GM12874 (cell line): ENCODE data around the gene DLX3.
A peak's percentile ranks its signal among the peaks of the same experiment; 100 is the strongest.

Experiments
- CTCF ChIP-seq: IDR thresholded peaks from 2 replicates; pipeline ENCODE4 v1.5.1; 2011; ENCODE audit warnings: low read depth, mild to moderate bottlenecking, control low read depth, low read length, moderate library complexity; ENCODE audit not compliant: insufficient read depth

DLX3 gene

DNA sequence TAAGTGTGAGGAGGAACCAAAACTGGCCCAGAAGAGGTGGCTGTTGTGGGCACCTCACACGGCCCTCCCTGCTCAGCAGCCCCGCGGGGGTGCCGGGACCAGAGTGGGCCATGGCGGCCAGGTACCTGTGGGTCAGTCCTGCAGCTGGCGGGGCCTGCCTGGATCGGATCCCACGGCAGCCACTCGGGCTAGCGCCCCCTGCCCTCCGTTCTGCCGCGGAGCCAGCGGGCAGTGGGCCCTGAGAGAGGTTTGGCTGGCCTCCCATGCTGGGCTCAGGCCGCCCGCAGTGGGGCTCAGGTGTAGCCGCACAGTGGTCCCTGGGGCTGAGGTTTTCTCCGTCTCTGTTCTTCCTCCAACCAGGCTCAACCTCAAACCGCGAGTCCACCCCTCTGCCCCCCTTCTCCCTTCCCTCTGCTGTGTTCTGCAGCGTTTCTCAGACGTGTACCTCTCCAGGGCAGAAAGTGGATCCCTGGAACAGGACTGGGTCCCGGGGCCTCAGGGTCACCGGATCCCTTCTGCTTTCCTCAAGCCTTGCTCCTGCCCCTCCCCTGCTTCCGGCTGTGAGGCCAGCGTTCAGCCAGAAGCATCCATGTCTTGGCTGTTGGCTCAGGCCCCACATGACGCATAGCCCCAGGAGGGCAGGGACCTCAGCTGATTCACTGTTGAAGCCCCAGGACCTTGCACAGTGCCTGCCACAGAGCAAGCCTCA lies 32.3 kb upstream of the DLX3 start:
- no peak for TF ChIP-seq CTCF

- TF ChIP-seq CTCF: peak; percentile 90
Observed at GRCh38 chr17:50026837-50027171, 31.8 kb upstream of the DLX3 start.

GRCh38 chr17:50026046-50026675 lies 31.1 kb upstream of the DLX3 start:
- TF ChIP-seq CTCF: no peak

DNA sequence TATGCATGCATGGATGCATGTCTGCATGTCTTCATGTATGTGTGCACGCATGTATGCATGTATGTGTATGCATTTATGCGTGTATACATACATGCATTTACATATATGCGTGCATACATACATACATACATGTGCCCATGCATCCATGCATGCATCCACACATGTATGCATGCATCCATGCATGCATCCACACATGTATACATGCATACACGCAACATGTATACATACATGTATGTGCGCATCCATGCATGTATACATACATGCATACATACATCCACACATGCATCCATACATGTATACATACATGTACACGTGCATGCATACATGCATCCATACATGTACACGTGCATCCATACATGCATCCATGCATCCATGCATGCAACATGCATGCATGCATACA lies 29.8 kb upstream of the DLX3 start:
- TF ChIP-seq CTCF: no peak

DNA sequence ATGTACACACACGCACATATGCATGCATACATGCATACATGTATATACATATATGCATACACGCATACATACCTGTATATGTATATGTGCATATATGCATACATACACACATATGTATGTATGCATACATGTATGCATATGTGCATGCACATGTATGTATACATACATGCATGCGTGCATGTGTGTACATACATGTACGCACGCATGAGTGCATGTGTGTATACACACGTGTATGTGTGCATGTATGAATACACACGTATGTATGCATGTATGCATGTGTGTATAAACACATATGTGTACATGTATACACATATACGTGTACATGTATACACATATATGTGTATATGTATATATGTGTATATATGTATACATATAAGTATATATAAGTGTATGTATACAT lies 28.5 kb upstream of the DLX3 start:
- no peak for TF ChIP-seq CTCF

DNA sequence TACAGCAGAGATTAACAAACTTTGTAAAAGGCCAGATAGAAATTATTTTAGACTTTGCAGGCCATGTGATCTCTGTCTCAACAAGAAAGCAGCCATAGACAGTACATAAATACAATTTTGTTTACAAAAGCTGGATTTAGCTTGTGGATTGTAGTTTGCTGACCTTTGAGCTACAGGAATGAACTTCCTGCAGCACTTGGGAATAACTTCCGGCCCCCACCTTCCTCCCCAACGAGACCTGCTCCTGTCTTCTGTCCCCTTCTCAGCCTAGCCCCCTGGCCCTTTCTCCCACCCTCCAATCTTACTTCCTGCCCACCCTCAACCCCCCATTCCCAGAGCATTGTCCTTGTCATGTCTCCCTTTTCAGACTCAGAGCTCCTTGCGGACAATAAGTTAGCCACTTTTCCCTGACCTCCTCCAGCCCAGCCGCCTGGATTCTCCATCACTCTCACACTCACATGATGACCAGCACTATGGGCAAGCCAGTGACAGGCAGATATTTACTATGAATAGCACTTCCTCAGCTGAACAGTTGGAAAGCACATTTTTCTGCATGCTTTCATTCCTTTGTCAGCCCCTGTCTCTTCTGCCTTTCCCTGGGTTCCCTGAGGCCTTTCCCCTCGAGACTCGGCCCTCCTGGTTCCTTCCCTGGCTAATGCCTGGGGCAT lies 27.6 kb upstream of the DLX3 start:
- TF ChIP-seq CTCF: no peak

- no peak for TF ChIP-seq CTCF
Observed at GRCh38 chr17:50021681-50022370, 26.8 kb upstream of the DLX3 start.
